AG09319 (cell line): ENCODE results near the gene MRPS23.

ENCODE experiments used
- DNase-seq: peaks from one replicate; pipeline ENCODE4 v3.0.0-alpha.2; 2010; ENCODE audit warnings: low read depth; ENCODE audit errors: extremely low read depth
- CTCF ChIP-seq: IDR thresholded peaks from 2 replicates; pipeline ENCODE4 v1.5.1; 2011; ENCODE audit warnings: low read depth, mild to moderate bottlenecking, inconsistent platforms, low read length, moderate library complexity

Gene MRPS23

GRCh38 chr17:57838857-57839570 is 10.8 kb downstream of the MRPS23 start:
- TF ChIP-seq CTCF = no peak

GRCh38 chr17:57838453-57838852 is 11.4 kb downstream of the MRPS23 start:
- no peak for TF ChIP-seq CTCF
- no peak for DNase-seq

More at GRCh38 chr17:57838857-57839570, 10.8 kb downstream of the MRPS23 start:
- no peak for DNase-seq

- TF ChIP-seq CTCF = no peak
- DNase-seq = no peak
Observed at GRCh38 chr17:57835333-57835900, 14.4 kb downstream of the MRPS23 start.

- no peak for DNase-seq
- TF ChIP-seq CTCF = no peak; the same call in 1 of the 2 replicates
Observed at GRCh38 chr17:57834146-57834741, 15.6 kb downstream of the MRPS23 start.

GRCh38 chr17:57833179-57833939 is 16.5 kb downstream of the MRPS23 start:
- peak; percentile 93 for TF ChIP-seq CTCF
- no peak for DNase-seq

DNA sequence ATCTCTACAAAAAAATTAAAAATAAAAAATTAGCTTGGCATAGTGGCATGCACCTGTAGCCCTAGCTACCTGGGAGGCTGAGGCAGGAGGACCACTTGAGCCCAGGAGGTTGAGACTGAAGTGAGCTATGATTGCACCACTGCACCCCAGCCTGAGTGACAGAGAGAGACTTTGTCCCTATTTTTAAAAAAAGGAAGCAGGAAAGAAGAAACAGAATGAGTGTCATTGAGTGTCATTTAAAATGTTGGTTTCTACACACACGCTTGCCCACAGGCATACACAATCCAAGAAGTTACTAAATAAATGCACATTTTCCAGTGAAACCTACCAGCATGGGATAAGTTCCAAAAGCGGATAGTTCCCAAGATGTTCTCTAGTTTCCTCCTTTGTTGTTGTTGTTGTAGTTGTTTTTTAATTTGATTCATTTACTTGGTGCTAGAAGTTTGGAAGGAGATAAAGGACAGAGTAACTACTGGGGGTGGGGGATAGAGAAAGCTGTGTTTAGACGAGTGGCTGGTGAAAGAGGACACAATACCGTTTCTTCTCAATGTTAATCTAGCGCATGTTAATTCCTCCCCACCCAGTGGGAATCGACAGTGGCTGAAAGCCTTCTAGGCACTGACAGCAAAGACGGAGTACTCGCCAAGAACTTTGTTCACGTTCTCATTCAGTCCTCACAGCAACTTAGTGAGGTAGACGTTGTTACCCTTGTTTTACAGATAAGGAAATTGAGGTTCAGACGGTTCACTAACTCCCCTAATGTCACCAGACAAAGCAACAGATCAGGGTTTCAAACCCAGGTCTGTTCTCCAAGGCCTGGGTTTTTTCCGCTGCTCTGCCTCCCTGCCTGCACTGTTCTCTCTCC is 17.3 kb downstream of the MRPS23 start:
- DNase-seq = no peak
- TF ChIP-seq CTCF = no peak
